ENCODE data around the gene FUT8.

- no peak for TF ChIP-seq YY1 (IDR thresholded peaks at IDR 0.05; ENCODE audit: low read depth)
- TF ChIP-seq REST (IDR thresholded peaks at IDR 0.05; ENCODE audit: low read depth) = no peak
- TF ChIP-seq USF1 (IDR thresholded peaks at IDR 0.05) = no peak
- no peak for TF ChIP-seq EP300 (IDR thresholded peaks at IDR 0.05; ENCODE audit: borderline replicate concordance)
- TF ChIP-seq CREB1 (IDR thresholded peaks at IDR 0.05; ENCODE audit: low read depth) = no peak
- no peak for TF ChIP-seq NFIC (IDR thresholded peaks at IDR 0.05)
- TF ChIP-seq RAD21 (IDR thresholded peaks at IDR 0.05; ENCODE audit: low read depth) = no peak
- TF ChIP-seq EGR1 (IDR thresholded peaks at IDR 0.05) = no peak
- no peak for TF ChIP-seq TEAD4 (IDR thresholded peaks at IDR 0.05)
- no peak for TF ChIP-seq CEBPB (IDR thresholded peaks at IDR 0.05)
- no peak for TF ChIP-seq MAX (IDR thresholded peaks at IDR 0.05)
- no peak for TF ChIP-seq TAF1 (IDR thresholded peaks at IDR 0.05; ENCODE audit: low read depth)
- no peak for TF ChIP-seq ZBTB7A (IDR thresholded peaks at IDR 0.05; ENCODE audit: low read depth)
Measured at GRCh38 chr14:65627315-65627714, 214.8 kb downstream of the FUT8 start.

Data from Ishikawa (cell line).